HEK293T (cell line): ENCODE measurements around the gene NWD2.

ENCODE experiments used
- ARNT ChIP-seq: fragments of 450-650 bp; IDR thresholded peaks from 2 replicates; pipeline ENCODE4 v1.6.1; 2017; ENCODE audit warnings: mild to moderate bottlenecking
- BHLHE40 ChIP-seq: fragments of 450-650 bp; IDR thresholded peaks from 2 replicates; pipeline ENCODE4 v1.6.1; 2016; ENCODE audit warnings: mild to moderate bottlenecking, moderate library complexity, borderline replicate concordance
- ELF4 ChIP-seq: fragments of 450-650 bp; IDR thresholded peaks from 2 replicates; pipeline ENCODE4 v1.6.1; 2017; ENCODE audit warnings: antibody characterized with exemption
- FOXA1 ChIP-seq: fragments of 450-650 bp; IDR thresholded peaks from 2 replicates; pipeline ENCODE4 v1.6.1; 2016; ENCODE audit warnings: mild to moderate bottlenecking
- FOXK2 ChIP-seq: fragments of 450-650 bp; IDR thresholded peaks from 2 replicates; pipeline ENCODE4 v1.6.1; 2016; ENCODE audit warnings: mild to moderate bottlenecking
- FOXM1 ChIP-seq: fragments of 450-650 bp; IDR thresholded peaks from 2 replicates; pipeline ENCODE4 v1.6.1; 2017; ENCODE audit warnings: mild to moderate bottlenecking, borderline replicate concordance
- HDGF ChIP-seq: fragments of 450-650 bp; IDR thresholded peaks from 2 replicates; pipeline ENCODE4 v1.6.1; 2017; ENCODE audit warnings: antibody characterized with exemption, borderline replicate concordance
- L3MBTL2 ChIP-seq: fragments of 450-650 bp; conservative IDR thresholded peaks from 2 replicates; pipeline ENCODE4 v1.6.1; 2016; ENCODE audit warnings: mild to moderate bottlenecking
- LEF1 ChIP-seq: fragments of 450-650 bp; IDR thresholded peaks from 2 replicates; pipeline ENCODE4 v1.6.1; 2017; ENCODE audit warnings: mild to moderate bottlenecking, borderline replicate concordance
- PKNOX1 ChIP-seq: fragments of 450-650 bp; IDR thresholded peaks from 2 replicates; pipeline ENCODE4 v1.6.1; 2016
- SP1 ChIP-seq: fragments of 450-650 bp; IDR thresholded peaks from 2 replicates; pipeline ENCODE4 v1.6.1; 2017
- TARDBP ChIP-seq: fragments of 450-650 bp; IDR thresholded peaks from 2 replicates; pipeline ENCODE4 v1.6.1; 2016
- ZNF384 ChIP-seq: fragments of 450-650 bp; IDR thresholded peaks from 2 replicates; pipeline ENCODE4 v1.6.1; 2016

GRCh38 chr4:37241647-37242046 is 2.9 kb upstream of the NWD2 start:
- TF ChIP-seq ARNT (no peak), SP1 (no peak), HDGF (no peak), ZNF384 (no peak), FOXM1 (no peak), L3MBTL2 (no peak), PKNOX1 (no peak), TARDBP (no peak), LEF1 (no peak), BHLHE40 (no peak), FOXA1 (no peak), FOXK2 (no peak), ELF4 (no peak)
